G401 (cell line): ENCODE data around the gene MAP6D1. TPM values are rescaled to one million over a fixed set of nuclear protein-coding genes. Genes with fewer than 3 reads are reported as not detected.
A peak's percentile ranks its signal among the peaks of the same experiment; 100 is the strongest.

ENCODE experiments used
- DNase-seq: peaks from one replicate; pipeline ENCODE4 v3.0.0-alpha.2; 2015; ENCODE audit warnings: low spot score
- in situ Hi-C: cut with HindIII; loops from 2 replicates; pipeline ENCODE4 v1.10.0; 2016; ENCODE audit warnings: low sequenced_read_pairs, mixed read lengths
- total RNA-seq: library from RNA; depleted of rRNA; stranded (reverse); fragments of >200 nt; shearing (Covaris generic); gene quantifications from 2 replicates; pipeline ENCODE4 v1.2.3, GENCODE V29; 2014; rRNA removed

The MAP6D1 gene
- total RNA-seq, 1 experiment from 2014 or later: 3.2 TPM

- in situ Hi-C loops: no loop called here
- no peak for DNase-seq
Observed at GRCh38 chr3:183769453-183769852, 55.9 kb downstream of the MAP6D1 start.

GRCh38 chr3:183768114-183768513 lies 57.3 kb downstream of the MAP6D1 start:
- in situ Hi-C loops: no loop called here
- no peak for DNase-seq

DNA sequence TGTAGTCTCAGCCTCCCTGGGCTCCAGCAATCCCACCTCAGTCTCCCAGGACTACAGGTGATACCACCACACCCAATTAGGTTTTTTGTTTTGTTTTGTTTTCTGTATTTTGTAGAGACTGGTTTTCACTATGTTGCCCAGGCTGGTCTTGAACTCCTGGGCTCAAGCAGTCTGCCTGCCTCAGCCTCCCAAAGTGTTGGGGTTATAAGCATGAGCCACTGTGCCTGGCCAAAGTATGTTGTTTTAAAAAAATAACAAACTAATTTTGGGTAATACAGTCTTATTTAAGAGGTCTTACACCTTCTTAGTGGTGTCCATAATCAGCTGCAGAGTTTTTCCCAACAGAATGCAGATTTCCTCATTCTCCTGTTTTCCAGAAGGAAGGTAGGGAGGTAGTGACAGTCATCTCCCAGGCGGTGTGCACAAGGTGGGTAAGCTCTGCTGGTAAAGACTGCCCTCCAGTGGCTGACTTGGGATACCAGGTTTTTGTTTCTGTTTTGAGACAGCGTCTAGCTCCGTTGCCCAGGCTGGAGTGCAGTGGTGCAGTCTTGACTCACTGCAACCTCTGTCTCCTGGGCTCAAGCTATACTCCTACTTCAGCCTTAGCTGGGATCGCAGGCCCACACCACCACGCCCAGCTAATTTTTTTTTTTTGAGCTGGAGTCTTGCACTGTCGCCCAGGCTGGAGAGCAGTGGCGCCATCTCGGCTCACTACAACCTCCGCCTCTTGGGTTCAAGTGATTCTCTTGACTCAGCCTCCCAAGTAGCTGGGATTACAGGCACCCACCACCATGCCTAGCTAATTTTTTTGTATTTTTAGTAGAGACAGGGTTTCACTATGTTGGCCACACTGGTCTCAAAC lies 58.4 kb downstream of the MAP6D1 start:
- peak; percentile 85 for DNase-seq
- in situ Hi-C loops: no loop called here

- in situ Hi-C loops: no loop called here
- DNase-seq: no peak
Observed at GRCh38 chr3:183766107-183766506, 59.3 kb downstream of the MAP6D1 start.

Other genes starting within 250 kb of the MAP6D1 start
- 21.4 and 26.8 TPM in 2 replicates for gene KLHL24, start 190.0 kb downstream of the MAP6D1 start, total RNA-seq
- gene YEATS2, start 127.8 kb downstream of the MAP6D1 start, total RNA-seq: 32.1 and 34.2 TPM in 2 replicates
- gene PARL, start 59.3 kb upstream of the MAP6D1 start, total RNA-seq: 79.2 and 86.5 TPM in 2 replicates
- gene ABCC5, start 192.3 kb upstream of the MAP6D1 start, total RNA-seq: 7.4 and 8.6 TPM in 2 replicates
- not detected in 2 replicates for gene HTR3D, start 206.2 kb upstream of the MAP6D1 start, total RNA-seq
- not detected in 2 replicates for gene HTR3C, start 227.5 kb upstream of the MAP6D1 start, total RNA-seq